ENCODE measurements around the gene ALKBH7. TPM values are rescaled to one million over a fixed set of nuclear protein-coding genes. Genes with fewer than 3 reads are reported as not detected.

ALKBH7 gene
- total and polyA plus RNA-seq, 10 of the 15 experiments (the other 5 are each of a cell fraction or from before 2014, with no cell fraction given) = 0.31 to 82.5 (median 37.6) TPM

DNA sequence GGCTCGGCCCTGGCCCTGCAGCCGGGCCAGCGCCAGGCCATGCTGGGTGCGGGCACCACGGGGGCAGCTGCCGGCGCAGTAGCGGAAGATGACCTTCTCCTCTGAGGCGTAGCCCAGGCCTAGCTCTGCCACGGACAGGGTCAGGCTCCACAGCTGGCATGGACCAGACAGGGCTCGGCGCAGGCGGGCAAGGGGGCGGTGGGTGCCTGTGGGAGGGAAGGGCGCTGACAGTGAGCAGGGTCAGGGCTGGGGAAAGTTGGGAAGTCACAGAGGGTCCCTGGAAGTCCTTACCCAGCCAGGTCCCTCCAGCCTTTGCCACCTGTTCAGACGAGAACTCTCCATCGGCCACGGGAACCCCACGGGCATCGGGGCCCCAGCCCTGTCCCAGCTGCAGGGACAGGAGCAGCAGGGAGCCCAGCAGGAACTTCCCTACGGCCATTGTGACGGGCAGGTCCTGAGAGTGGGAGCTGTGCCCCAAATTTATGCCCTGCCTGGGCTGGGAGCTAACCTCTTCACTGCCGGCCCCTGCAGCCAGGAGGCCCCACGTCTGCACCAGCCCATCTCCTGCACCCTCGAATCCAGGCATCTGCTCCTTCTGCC, 2.9 kb downstream of the ALKBH7 start, which contains the start of gene PSPN (continued):
- TF ChIP-seq, protein P1, sequence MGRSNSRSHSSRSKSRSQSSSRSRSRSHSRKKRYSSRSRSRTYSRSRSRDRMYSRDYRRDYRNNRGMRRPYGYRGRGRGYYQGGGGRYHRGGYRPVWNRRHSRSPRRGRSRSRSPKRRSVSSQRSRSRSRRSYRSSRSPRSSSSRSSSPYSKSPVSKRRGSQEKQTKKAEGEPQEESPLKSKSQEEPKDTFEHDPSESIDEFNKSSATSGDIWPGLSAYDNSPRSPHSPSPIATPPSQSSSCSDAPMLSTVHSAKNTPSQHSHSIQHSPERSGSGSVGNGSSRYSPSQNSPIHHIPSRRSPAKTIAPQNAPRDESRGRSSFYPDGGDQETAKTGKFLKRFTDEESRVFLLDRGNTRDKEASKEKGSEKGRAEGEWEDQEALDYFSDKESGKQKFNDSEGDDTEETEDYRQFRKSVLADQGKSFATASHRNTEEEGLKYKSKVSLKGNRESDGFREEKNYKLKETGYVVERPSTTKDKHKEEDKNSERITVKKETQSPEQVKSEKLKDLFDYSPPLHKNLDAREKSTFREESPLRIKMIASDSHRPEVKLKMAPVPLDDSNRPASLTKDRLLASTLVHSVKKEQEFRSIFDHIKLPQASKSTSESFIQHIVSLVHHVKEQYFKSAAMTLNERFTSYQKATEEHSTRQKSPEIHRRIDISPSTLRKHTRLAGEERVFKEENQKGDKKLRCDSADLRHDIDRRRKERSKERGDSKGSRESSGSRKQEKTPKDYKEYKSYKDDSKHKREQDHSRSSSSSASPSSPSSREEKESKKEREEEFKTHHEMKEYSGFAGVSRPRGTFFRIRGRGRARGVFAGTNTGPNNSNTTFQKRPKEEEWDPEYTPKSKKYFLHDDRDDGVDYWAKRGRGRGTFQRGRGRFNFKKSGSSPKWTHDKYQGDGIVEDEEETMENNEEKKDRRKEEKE (IDR thresholded peaks at IDR 0.05) = no peak
- TF ChIP-seq CHD2 (IDR thresholded peaks at IDR 0.05; ENCODE audit: borderline replicate concordance, low read depth, low read length) = no peak
- TF ChIP-seq BRCA1 (IDR thresholded peaks at IDR 0.05; ENCODE audit: low read depth, low read length) = no peak
- no peak for TF ChIP-seq CBX3 (IDR thresholded peaks at IDR 0.05; ENCODE audit: borderline replicate concordance, low read depth)
- no peak for TF ChIP-seq EP300 (IDR thresholded peaks at IDR 0.05; ENCODE audit: borderline replicate concordance in 1 of 2, control insufficient read depth in 1 of 2, low read depth in 2 of 2, low read length in 2 of 2)
- TF ChIP-seq, protein P2, sequence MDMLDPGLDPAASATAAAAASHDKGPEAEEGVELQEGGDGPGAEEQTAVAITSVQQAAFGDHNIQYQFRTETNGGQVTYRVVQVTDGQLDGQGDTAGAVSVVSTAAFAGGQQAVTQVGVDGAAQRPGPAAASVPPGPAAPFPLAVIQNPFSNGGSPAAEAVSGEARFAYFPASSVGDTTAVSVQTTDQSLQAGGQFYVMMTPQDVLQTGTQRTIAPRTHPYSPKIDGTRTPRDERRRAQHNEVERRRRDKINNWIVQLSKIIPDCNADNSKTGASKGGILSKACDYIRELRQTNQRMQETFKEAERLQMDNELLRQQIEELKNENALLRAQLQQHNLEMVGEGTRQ (IDR thresholded peaks at IDR 0.05; ENCODE audit: borderline replicate concordance, low read depth, low read length) = no peak
- TF ChIP-seq, protein P3, sequence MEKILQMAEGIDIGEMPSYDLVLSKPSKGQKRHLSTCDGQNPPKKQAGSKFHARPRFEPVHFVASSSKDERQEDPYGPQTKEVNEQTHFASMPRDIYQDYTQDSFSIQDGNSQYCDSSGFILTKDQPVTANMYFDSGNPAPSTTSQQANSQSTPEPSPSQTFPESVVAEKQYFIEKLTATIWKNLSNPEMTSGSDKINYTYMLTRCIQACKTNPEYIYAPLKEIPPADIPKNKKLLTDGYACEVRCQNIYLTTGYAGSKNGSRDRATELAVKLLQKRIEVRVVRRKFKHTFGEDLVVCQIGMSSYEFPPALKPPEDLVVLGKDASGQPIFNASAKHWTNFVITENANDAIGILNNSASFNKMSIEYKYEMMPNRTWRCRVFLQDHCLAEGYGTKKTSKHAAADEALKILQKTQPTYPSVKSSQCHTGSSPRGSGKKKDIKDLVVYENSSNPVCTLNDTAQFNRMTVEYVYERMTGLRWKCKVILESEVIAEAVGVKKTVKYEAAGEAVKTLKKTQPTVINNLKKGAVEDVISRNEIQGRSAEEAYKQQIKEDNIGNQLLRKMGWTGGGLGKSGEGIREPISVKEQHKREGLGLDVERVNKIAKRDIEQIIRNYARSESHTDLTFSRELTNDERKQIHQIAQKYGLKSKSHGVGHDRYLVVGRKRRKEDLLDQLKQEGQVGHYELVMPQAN (conservative IDR thresholded peaks at IDR 0.05) = no peak
- TF ChIP-seq CREB1 (IDR thresholded peaks at IDR 0.05; ENCODE audit: low read depth) = no peak
- TF ChIP-seq HDAC2 (IDR thresholded peaks at IDR 0.05) = no peak
- TF ChIP-seq, protein P4, sequence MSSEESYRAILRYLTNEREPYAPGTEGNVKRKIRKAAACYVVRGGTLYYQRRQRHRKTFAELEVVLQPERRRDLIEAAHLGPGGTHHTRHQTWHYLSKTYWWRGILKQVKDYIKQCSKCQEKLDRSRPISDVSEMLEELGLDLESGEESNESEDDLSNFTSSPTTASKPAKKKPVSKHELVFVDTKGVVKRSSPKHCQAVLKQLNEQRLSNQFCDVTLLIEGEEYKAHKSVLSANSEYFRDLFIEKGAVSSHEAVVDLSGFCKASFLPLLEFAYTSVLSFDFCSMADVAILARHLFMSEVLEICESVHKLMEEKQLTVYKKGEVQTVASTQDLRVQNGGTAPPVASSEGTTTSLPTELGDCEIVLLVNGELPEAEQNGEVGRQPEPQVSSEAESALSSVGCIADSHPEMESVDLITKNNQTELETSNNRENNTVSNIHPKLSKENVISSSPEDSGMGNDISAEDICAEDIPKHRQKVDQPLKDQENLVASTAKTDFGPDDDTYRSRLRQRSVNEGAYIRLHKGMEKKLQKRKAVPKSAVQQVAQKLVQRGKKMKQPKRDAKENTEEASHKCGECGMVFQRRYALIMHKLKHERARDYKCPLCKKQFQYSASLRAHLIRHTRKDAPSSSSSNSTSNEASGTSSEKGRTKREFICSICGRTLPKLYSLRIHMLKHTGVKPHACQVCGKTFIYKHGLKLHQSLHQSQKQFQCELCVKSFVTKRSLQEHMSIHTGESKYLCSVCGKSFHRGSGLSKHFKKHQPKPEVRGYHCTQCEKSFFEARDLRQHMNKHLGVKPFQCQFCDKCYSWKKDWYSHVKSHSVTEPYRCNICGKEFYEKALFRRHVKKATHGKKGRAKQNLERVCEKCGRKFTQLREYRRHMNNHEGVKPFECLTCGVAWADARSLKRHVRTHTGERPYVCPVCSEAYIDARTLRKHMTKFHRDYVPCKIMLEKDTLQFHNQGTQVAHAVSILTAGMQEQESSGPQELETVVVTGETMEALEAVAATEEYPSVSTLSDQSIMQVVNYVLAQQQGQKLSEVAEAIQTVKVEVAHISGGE (CRISPR knock-in tag; IDR thresholded peaks at IDR 0.05) = no peak
- TF ChIP-seq PAX8 (IDR thresholded peaks at IDR 0.05) = no peak
- no peak for TF ChIP-seq ZZZ3 (IDR thresholded peaks at IDR 0.05; ENCODE audit: control insufficient read depth, insufficient read length, low read depth)
- no peak for TF ChIP-seq MXI1 (IDR thresholded peaks at IDR 0.05; ENCODE audit: low read depth, low read length)
- TF ChIP-seq NR2C2 (IDR thresholded peaks at IDR 0.05; ENCODE audit: borderline replicate concordance, control insufficient read depth, insufficient read length, low read depth) = no peak

Measured in GM12878 (cell line).